Endothelial cell of umbilical vein (primary cell): ENCODE data around the gene TMEM222. TPM values are rescaled to one million over a fixed set of nuclear protein-coding genes. Genes with fewer than 3 reads are reported as not detected.

Source experiments
- BruUV-seq: library from RNA; stranded (reverse); fragments of 400-500 nt; replicated peaks from 2 replicates; lab custom pipeline; 2021; lab: Mats Ljungman, UMichigan
- CTCF ChIA-PET: fragments of 300-600, 350-600 bp; sonication (Branson Sonifier 250); formaldehyde crosslinking; loops from one replicate; lab custom pipeline; 2021; ENCODE audit warnings: antibody characterized with exemption, inconsistent platforms; lab: Charles Lee
- POLR2A ChIA-PET: fragments of 300-600, 350-600 bp; sonication (Branson Sonifier 250); formaldehyde crosslinking; loops from one replicate; lab custom pipeline; 2021; ENCODE audit warnings: antibody characterized with exemption, inconsistent platforms; lab: Charles Lee
- DNase-seq: peaks from one replicate; pipeline ENCODE4 v3.0.0-alpha.2; 2011; ENCODE audit warnings: low read depth, low spot score
- FAIRE-seq: peaks from 2 replicates; lab custom pipeline; 2011; peaks lifted over from hg19 to GRCh38; lab: Jason Lieb, UNC
- H2AFZ ChIP-seq: 2 replicates; pipeline ENCODE4 v1.6.0; 2012; ENCODE audit warnings: low read depth, low read length, control low read depth, inconsistent platforms
- H3K27ac ChIP-seq: 2 replicates; pipeline ENCODE4 v1.5.1; 2011; ENCODE audit warnings: low read depth, mild to moderate bottlenecking, control low read depth, low read length, moderate library complexity; ENCODE audit not compliant: insufficient read depth
- H3K27me3 ChIP-seq, 2 experiments: 2 replicates each; pipeline versions ENCODE4 v1.6.0 to v1.6.1; 2011; ENCODE audit warnings: low read length in 2 of 2, mixed read lengths in 1 of 2; ENCODE audit not compliant: control insufficient read depth in 2 of 2, insufficient read depth in 2 of 2
- H3K36me3 ChIP-seq, 2 experiments: 2 replicates in 1 of 2; 3 replicates in 1 of 2; pipeline ENCODE4 v1.5.1; 2011; ENCODE audit warnings: low read length in 2 of 2, mild to moderate bottlenecking in 1 of 2, moderate library complexity in 1 of 2; ENCODE audit not compliant: control insufficient read depth in 2 of 2, insufficient read depth in 2 of 2; ENCODE audit errors: extremely low read depth in 1 of 2
- H3K4me1 ChIP-seq: 3 replicates; pipeline ENCODE4 v1.5.1; 2011; ENCODE audit warnings: mild to moderate bottlenecking, low read length; ENCODE audit not compliant: control insufficient read depth, insufficient read depth; ENCODE audit errors: extremely low read depth
- H3K4me2 ChIP-seq: 2 replicates; pipeline ENCODE4 v1.6.1; 2011; ENCODE audit warnings: low read length, control low read depth, mixed read lengths; ENCODE audit not compliant: insufficient read depth
- H3K4me3 ChIP-seq, 3 experiments: fragments of 200-600 bp in 1 of 3; sonication (generic), shearing (Covaris generic) in 1 of 3; replicated peaks in 1 of 3; 2 replicates each; pipeline ENCODE4 v1.5.1; 2011 to 2016; ENCODE audit warnings: control low read depth in 3 of 3, low read length in 3 of 3, mild to moderate bottlenecking in 2 of 3, inconsistent platforms in 1 of 3, low read depth in 1 of 3, moderate library complexity in 1 of 3; ENCODE audit not compliant: insufficient read depth in 1 of 3
- H3K79me2 ChIP-seq: 2 replicates; pipeline ENCODE4 v1.6.0; 2012; ENCODE audit warnings: low read length, inconsistent platforms; ENCODE audit not compliant: control insufficient read depth, insufficient read depth
- H3K9ac ChIP-seq: replicated peaks from 2 replicates; pipeline ENCODE3; 2011; ENCODE audit warnings: low read length, control low read depth; ENCODE audit not compliant: insufficient read depth; ENCODE audit errors: extremely low read depth
- H3K9me1 ChIP-seq: replicated peaks from 3 replicates; pipeline ENCODE4 v1.6.0; 2011; ENCODE audit warnings: mild to moderate bottlenecking, low read length; ENCODE audit not compliant: control insufficient read depth, insufficient read depth; ENCODE audit errors: extremely low read depth
- H3K9me3 ChIP-seq: replicated peaks from 2 replicates; pipeline ENCODE4 v1.5.1; 2012; ENCODE audit warnings: low read length, inconsistent platforms; ENCODE audit not compliant: control insufficient read depth, insufficient read depth
- H4K20me1 ChIP-seq: replicated peaks from 2 replicates; pipeline ENCODE3; 2011; ENCODE audit warnings: mild to moderate bottlenecking, low read length; ENCODE audit not compliant: control insufficient read depth, insufficient read depth; ENCODE audit errors: extremely low read depth
- CTCF ChIP-seq, 2 donors: IDR thresholded peaks; 1 replicate in 1 of 2; 2 replicates in 1 of 2; pipeline ENCODE4 v1.5.1; 2011; ENCODE audit warnings: low read length in 2 of 2, mild to moderate bottlenecking in 2 of 2, moderate library complexity in 2 of 2, control low read depth in 1 of 2, inconsistent platforms in 1 of 2, low read depth in 1 of 2; ENCODE audit not compliant: insufficient read depth in 1 of 2; ENCODE audit errors: extremely low read depth in 1 of 2
- EZH2 ChIP-seq: IDR thresholded peaks from 2 replicates; pipeline ENCODE4 v1.6.1; 2012; ENCODE audit warnings: borderline replicate concordance, low read depth, mild to moderate bottlenecking, moderate library complexity, low read length, inconsistent platforms; ENCODE audit not compliant: severe bottlenecking
- FOS ChIP-seq: IDR thresholded peaks from 2 replicates; pipeline ENCODE4 v1.6.1; 2011; ENCODE audit warnings: mild to moderate bottlenecking, low read length, moderate library complexity, borderline replicate concordance; ENCODE audit not compliant: insufficient read depth
- GATA2 ChIP-seq: IDR thresholded peaks from 2 replicates; pipeline ENCODE4 v1.7.0; 2011; ENCODE audit warnings: low read depth, mild to moderate bottlenecking, moderate library complexity, mixed read lengths, low read length; ENCODE audit not compliant: insufficient read length, insufficient read depth
- JUN ChIP-seq: IDR thresholded peaks from 2 replicates; pipeline ENCODE4 v1.6.1; 2011; ENCODE audit warnings: borderline replicate concordance, low read depth; ENCODE audit not compliant: insufficient read length, insufficient read depth
- MAX ChIP-seq: IDR thresholded peaks from 2 replicates; pipeline ENCODE4 v1.6.1; 2011; ENCODE audit not compliant: insufficient read depth, insufficient read length
- MYC ChIP-seq: IDR thresholded peaks from one replicate; pipeline ENCODE4 v1.6.1; 2011; ENCODE audit warnings: mild to moderate bottlenecking, low read depth, low read length
- POLR2A ChIP-seq: IDR thresholded peaks from 2 replicates; pipeline ENCODE4 v1.6.1; 2012; ENCODE audit warnings: low read depth, mild to moderate bottlenecking, control low read depth, low read length
- POLR2AphosphoS5 ChIP-seq: IDR thresholded peaks from 2 replicates; pipeline ENCODE4 v1.6.1; 2012; ENCODE audit warnings: low read depth, mild to moderate bottlenecking, control low read depth, low read length, moderate library complexity; ENCODE audit not compliant: insufficient read depth
- dilution Hi-C: fragments of 300-500 bp; cut with MboI; formaldehyde crosslinking; loops from one replicate; pipeline ENCODE4 v1.15.0; 2019; ENCODE audit warnings: low sequenced_read_pairs; ENCODE audit not compliant: extremely low pct_ligation_motif_present
- intact Hi-C: fragments of 100-400 bp; cut with micrococcal nuclease; formaldehyde crosslinking; loops from one replicate; pipeline ENCODE4 v1.10.0; 2022
- polyA plus RNA-seq, 4 experiments: library from polyadenylated mRNA; depleted of rRNA in 3 of 4; stranded (reverse) in 3 of 4; unstranded in 1 of 4; fragments of >200 nt; gene quantifications; 2 replicates each; pipeline versions ENCODE4 v1.2.1 to v1.2.3, GENCODE V29; 2011 to 2012; ENCODE audit warnings: missing spikeins in 1 of 4
- total RNA-seq: library from RNA; stranded (reverse); gene quantifications from 2 replicates; pipeline ENCODE4 v1.2.3, GENCODE V29; 2021

Gene TMEM222
- total and polyA plus RNA-seq, 2 donors (not counting 3 experiments of a cell fraction or from before 2014, with no cell fraction given) = 45.8 to 76.1 TPM

- ChIA-PET CTCF (interaction anchor here (0.6 to 5.5 kb wide), 29 partner anchors 8 to 305 kb away, joined by 3 to 54 read pairs (median 5); partner anchors contain the start of genes CD164L2, FCN3, GPR3 and MAP3K6), POLR2A (interaction anchor here (0.6 kb wide), 1 partner anchor 355 kb away, joined by 4 read pairs; no protein-coding TSS in a partner anchor)
- intact Hi-C loops = no loop called here
- Histone ChIP-seq H3K4me3 (no peak overlapping the region), H3K9me1 (no peaks in the 10 kb centered on the region), H3K27ac (no peak overlapping the region), H3K36me3 (peaks cover 0 to 4% of the 10 kb centered on the region in 2 experiments), H3K27me3 (no peaks in the 10 kb centered on the region), H4K20me1 (no peaks in the 10 kb centered on the region), H2AFZ (no peak overlapping the region), H3K4me2 (no peak overlapping the region), H3K9me3 (no peaks in the 10 kb centered on the region), H3K79me2 (no peaks in the 10 kb centered on the region), H3K4me1 (no peaks in the 10 kb centered on the region), H3K9ac (no peak overlapping the region)
- FAIRE-seq (no peak), DNase-seq (no peak)
- BruUV-seq = no TSS peak
- TF ChIP-seq FOS = no peak
- TF ChIP-seq EZH2 = no peak
- TF ChIP-seq GATA2 = no peak
- TF ChIP-seq JUN = no peak
- TF ChIP-seq POLR2AphosphoS5 = no peak
- TF ChIP-seq MYC = no peak
- TF ChIP-seq POLR2A = no peak
- TF ChIP-seq CTCF (IDR thresholded peaks at IDR 0.05; ENCODE audit: extremely low read depth in 1 of 2, insufficient read depth in 1 of 2, low read depth in 1 of 2, low read length in 2 of 2) = no peak
- no peak for TF ChIP-seq MAX
- dilution Hi-C loops = no loop called here
Observed at GRCh38 chr1:27358038-27358927, 36.3 kb downstream of the TMEM222 start.
